Measurements from ENCODE around the gene DHX8.

The DHX8 gene

DNA sequence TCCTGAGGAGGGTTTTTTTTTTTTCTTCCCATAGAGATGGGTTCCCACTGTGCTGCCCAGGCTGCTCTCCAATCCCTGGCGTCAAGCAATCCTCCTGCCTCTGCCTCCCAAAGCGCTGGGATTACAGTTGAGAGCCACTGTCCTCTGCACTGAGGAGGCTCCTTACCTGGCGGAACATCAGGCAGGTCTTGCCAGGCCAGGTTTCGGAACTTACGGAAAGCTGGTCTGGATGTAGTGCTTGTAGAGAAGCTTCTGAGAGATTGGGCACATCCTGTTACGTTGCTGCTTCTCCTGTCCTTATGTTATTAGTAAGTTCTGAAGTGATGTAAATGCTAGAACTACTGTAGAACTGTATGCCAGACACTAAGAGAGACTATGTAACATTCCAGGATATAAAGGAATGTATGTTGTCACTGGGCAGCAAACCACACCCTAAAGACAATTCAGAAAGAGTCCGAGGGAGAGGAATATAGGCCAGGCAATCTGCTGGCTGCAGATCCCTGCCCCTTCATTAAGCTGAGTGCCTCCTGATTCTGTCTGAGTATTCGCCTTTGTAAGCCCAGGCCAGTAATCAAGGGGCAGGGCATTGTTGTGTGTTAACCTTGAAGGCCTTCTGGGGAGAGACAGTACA lies 41.3 kb downstream of the DHX8 start:
- DNase-seq (ENCODE audit: low spot score), result no peak
- TF ChIP-seq, protein P1, sequence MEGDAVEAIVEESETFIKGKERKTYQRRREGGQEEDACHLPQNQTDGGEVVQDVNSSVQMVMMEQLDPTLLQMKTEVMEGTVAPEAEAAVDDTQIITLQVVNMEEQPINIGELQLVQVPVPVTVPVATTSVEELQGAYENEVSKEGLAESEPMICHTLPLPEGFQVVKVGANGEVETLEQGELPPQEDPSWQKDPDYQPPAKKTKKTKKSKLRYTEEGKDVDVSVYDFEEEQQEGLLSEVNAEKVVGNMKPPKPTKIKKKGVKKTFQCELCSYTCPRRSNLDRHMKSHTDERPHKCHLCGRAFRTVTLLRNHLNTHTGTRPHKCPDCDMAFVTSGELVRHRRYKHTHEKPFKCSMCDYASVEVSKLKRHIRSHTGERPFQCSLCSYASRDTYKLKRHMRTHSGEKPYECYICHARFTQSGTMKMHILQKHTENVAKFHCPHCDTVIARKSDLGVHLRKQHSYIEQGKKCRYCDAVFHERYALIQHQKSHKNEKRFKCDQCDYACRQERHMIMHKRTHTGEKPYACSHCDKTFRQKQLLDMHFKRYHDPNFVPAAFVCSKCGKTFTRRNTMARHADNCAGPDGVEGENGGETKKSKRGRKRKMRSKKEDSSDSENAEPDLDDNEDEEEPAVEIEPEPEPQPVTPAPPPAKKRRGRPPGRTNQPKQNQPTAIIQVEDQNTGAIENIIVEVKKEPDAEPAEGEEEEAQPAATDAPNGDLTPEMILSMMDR (IDR thresholded peaks at IDR 0.05; ENCODE audit: borderline replicate concordance, control extremely low read depth, extremely low read depth, insufficient read depth, missing control alignments), result no peak
- in situ Hi-C loops (cut with MboI; ENCODE audit: low sequenced_read_pairs, unreplicated experiment), result no loop called here

- in situ Hi-C loops (cut with MboI; ENCODE audit: low sequenced_read_pairs, unreplicated experiment), result no loop called here
- TF ChIP-seq, protein P1 (IDR thresholded peaks at IDR 0.05; ENCODE audit: borderline replicate concordance, control extremely low read depth, extremely low read depth, insufficient read depth, missing control alignments), result no peak
- no peak for DNase-seq (ENCODE audit: low spot score)
Observed at GRCh38 chr17:43526886-43527648, 43.3 kb downstream of the DHX8 start.

DNA sequence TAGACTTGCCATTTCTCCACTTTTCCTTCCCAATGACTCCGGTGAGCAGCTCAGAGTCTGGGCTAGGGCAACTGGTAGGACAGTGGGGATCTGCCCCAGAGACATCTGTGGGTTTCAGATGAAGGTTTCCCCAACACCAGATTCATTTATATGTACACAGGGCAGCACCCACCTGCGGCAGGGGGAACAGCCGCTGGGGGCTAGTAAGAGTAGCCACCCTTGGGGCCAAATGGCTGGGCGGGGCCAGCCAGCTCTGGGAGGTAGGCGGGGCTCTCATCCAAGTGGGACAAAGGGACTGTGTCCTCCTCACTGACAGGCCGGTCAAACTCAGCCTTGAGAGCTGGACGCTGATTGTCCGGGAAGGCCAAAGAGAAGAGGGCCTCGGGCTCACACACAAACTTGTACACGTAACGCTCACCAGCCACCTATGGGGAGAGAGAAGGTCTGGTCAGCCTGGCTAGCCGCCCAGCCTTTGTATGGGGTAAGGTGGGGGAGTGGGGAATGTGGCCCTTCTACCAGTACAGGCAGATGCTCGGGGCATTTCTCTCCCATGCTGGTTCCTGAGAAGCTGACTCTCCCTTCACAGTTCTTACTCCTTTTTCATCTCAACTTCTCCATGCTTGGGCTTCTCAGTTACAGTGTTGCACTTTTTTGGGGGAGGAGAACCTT lies 44.7 kb downstream of the DHX8 start:
- in situ Hi-C loops (cut with MboI; ENCODE audit: low sequenced_read_pairs, unreplicated experiment), result no loop called here
- TF ChIP-seq, protein P1 (IDR thresholded peaks at IDR 0.05; ENCODE audit: borderline replicate concordance, control extremely low read depth, extremely low read depth, insufficient read depth, missing control alignments), result no peak
- no peak for DNase-seq (ENCODE audit: low spot score)

DNA sequence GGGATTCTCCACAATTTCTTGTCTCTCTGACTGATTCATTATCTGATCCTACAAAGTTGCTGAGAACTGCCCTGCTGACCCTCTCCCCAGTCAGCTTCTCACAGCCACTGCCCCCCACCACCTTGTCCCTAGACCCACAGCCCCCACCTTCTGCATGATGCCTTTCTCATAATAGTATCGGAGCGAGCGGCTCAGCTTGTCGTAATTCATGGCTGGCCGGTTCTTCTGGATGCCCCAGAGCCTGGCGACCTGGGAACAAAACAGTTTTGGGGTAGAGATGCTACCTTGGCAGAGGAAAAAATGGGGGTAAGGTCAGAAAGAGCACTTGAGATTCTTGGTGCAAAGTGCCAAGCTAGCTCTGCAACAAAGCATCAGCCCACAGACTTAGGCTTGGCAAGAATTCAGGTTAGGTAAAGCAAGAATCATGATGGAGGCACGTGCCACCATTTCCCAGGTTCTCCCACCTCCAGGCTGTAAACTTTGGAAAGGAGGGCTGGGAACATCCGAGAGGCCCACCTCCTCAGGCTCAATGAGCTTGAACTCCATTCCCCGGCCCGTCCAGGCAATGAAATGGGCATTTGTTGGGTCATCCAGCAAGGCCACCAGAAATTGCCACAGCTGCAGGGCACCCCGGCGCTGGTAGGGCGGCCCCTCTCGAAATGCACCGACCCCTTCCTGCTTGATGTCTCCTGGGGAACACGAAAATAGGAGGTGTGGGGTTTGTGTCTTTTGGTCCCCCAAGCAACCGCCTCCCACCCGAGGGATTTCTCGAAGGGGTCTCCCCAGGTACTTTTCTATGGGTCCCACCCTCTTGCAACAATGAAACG lies 45.4 kb downstream of the DHX8 start:
- DNase-seq (ENCODE audit: low spot score), result no peak
- TF ChIP-seq, protein P1 (IDR thresholded peaks at IDR 0.05; ENCODE audit: borderline replicate concordance, control extremely low read depth, extremely low read depth, insufficient read depth, missing control alignments), result no peak
- in situ Hi-C loops (cut with MboI; ENCODE audit: low sequenced_read_pairs, unreplicated experiment), result no loop called here

GRCh38 chr17:43529947-43530287 lies 46.1 kb downstream of the DHX8 start:
- TF ChIP-seq, protein P1 (IDR thresholded peaks at IDR 0.05; ENCODE audit: borderline replicate concordance, control extremely low read depth, extremely low read depth, insufficient read depth, missing control alignments), result no peak
- no peak for DNase-seq (ENCODE audit: low spot score)
- in situ Hi-C loops (cut with MboI; ENCODE audit: low sequenced_read_pairs, unreplicated experiment), result no loop called here
